HCT116 (cell line): ENCODE measurements around the gene ASB11.

Experiments
- ATF3 ChIP-seq: IDR thresholded peaks from 2 replicates; pipeline ENCODE4 v1.6.1; 2012
- CBX3 ChIP-seq: IDR thresholded peaks from 2 replicates; pipeline ENCODE4 v1.6.1; 2012; ENCODE audit warnings: low read depth
- CEBPB ChIP-seq: IDR thresholded peaks from 2 replicates; pipeline ENCODE4 v1.6.1; 2012; ENCODE audit warnings: low read depth
- CTCF ChIP-seq, 3 experiments: fragments of 200-600 bp in 1 of 3; sonication (generic) in 1 of 3; IDR thresholded peaks in 2 of 3; conservative IDR thresholded peaks in 1 of 3; 2 replicates each; pipeline ENCODE4 v1.5.1; 2012 to 2017; ENCODE audit warnings: low read depth in 2 of 3, low read length in 2 of 3, antibody characterized with exemption in 1 of 3, borderline replicate concordance in 1 of 3, control low read depth in 1 of 3, mild to moderate bottlenecking in 1 of 3, mixed read lengths in 1 of 3, mixed run types in 1 of 3, moderate library complexity in 1 of 3; ENCODE audit not compliant: insufficient read depth in 1 of 3
- EGR1 ChIP-seq: IDR thresholded peaks from 2 replicates; pipeline ENCODE4 v1.6.1; 2012; ENCODE audit warnings: low read depth
- ELF1 ChIP-seq: IDR thresholded peaks from 2 replicates; pipeline ENCODE4 v1.6.1; 2012; ENCODE audit warnings: low read depth, borderline replicate concordance
- EZH2 ChIP-seq: fragments of 200-600 bp; sonication (generic); IDR thresholded peaks from 2 replicates; pipeline ENCODE4 v1.6.1; 2017; ENCODE audit warnings: antibody characterized with exemption, mixed run types
- POLR2A ChIP-seq: IDR thresholded peaks from 2 replicates; pipeline ENCODE4 v1.7.0; 2011; ENCODE audit warnings: borderline replicate concordance; ENCODE audit not compliant: insufficient read depth, insufficient read length; ENCODE audit errors: extremely low read depth
- POLR2AphosphoS5 ChIP-seq: IDR thresholded peaks from 2 replicates; pipeline ENCODE4 v1.6.1; 2011; ENCODE audit warnings: mild to moderate bottlenecking, low read depth, low read length, moderate library complexity
- SIN3A ChIP-seq: IDR thresholded peaks from 2 replicates; pipeline ENCODE4 v1.6.1; 2012; ENCODE audit warnings: low read depth
- SRF ChIP-seq: IDR thresholded peaks from 2 replicates; pipeline ENCODE4 v1.6.1; 2012; ENCODE audit warnings: low read depth
- ZBTB33 ChIP-seq: IDR thresholded peaks from 2 replicates; pipeline ENCODE4 v1.6.1; 2011; ENCODE audit warnings: mild to moderate bottlenecking, low read length, moderate library complexity; ENCODE audit not compliant: insufficient replicate concordance; ENCODE audit errors: extremely low read depth

- no peak for TF ChIP-seq CTCF (IDR thresholded peaks at IDR 0.05 in 2 of 3, conservative IDR thresholded peaks at IDR 0.05 in 1 of 3; ENCODE audit: borderline replicate concordance in 1 of 3, insufficient read depth in 1 of 3, low read depth in 2 of 3, low read length in 2 of 3)
- TF ChIP-seq POLR2AphosphoS5, result no peak
- no peak for TF ChIP-seq EZH2
- TF ChIP-seq SIN3A, result no peak
- no peak for TF ChIP-seq CEBPB
- TF ChIP-seq ZBTB33, result no peak
- TF ChIP-seq ELF1, result no peak
- no peak for TF ChIP-seq POLR2A
- no peak for TF ChIP-seq ATF3
- no peak for TF ChIP-seq SRF
- TF ChIP-seq EGR1, result no peak
- no peak for TF ChIP-seq CBX3
Measured at GRCh38 chrX:15343075-15343476, 27.6 kb upstream of the ASB11 start.
